HepG2 (cell line): ENCODE data around the gene BRI3BP. TPM values are rescaled to one million over a fixed set of nuclear protein-coding genes. Genes with fewer than 3 reads are reported as not detected.

ENCODE experiments used
- ATF2 ChIP-seq: sonication (generic); formaldehyde crosslinking; IDR thresholded peaks from 2 replicates; pipeline ENCODE4 v1.4.0; 2020; ENCODE audit warnings: missing genetic modification reagents
- CEBPB ChIP-seq: IDR thresholded peaks from 2 replicates; pipeline ENCODE4 v1.6.1; 2011; ENCODE audit warnings: low read depth, low read length, improper control_type of control experiment, borderline replicate concordance
- DZIP1 ChIP-seq: sonication (generic); formaldehyde crosslinking; IDR thresholded peaks from 2 replicates; pipeline ENCODE4 v1.5.0; 2020; ENCODE audit warnings: mild to moderate bottlenecking, missing genetic modification reagents
- FOXJ3 ChIP-seq: sonication (generic); formaldehyde crosslinking; IDR thresholded peaks from 2 replicates; pipeline ENCODE4 v1.4.0; 2020; ENCODE audit warnings: missing genetic modification reagents, mild to moderate bottlenecking, borderline replicate concordance
- IRF1 ChIP-seq: sonication (generic); formaldehyde crosslinking; IDR thresholded peaks from 2 replicates; pipeline ENCODE4 v1.4.0; 2020; ENCODE audit warnings: low read depth, mild to moderate bottlenecking, missing genetic modification reagents
- JUND ChIP-seq: sonication (generic); formaldehyde crosslinking; IDR thresholded peaks from 2 replicates; pipeline ENCODE4 v1.8.0; 2022; ENCODE audit warnings: mild to moderate bottlenecking, missing genetic modification reagents
- KDM4B ChIP-seq: sonication (generic); formaldehyde crosslinking; IDR thresholded peaks from 2 replicates; pipeline ENCODE4 v1.4.0; 2020; ENCODE audit warnings: missing genetic modification reagents
- KLF9 ChIP-seq: IDR thresholded peaks from 2 replicates; pipeline ENCODE4 v1.6.1; 2016; ENCODE audit warnings: low read depth
- MAFF ChIP-seq: IDR thresholded peaks from 2 replicates; pipeline ENCODE4 v1.6.1; 2011; ENCODE audit warnings: low read depth, low read length, improper control_type of control experiment
- MAFK ChIP-seq, 2 experiments: IDR thresholded peaks in 1 of 2; conservative IDR thresholded peaks in 1 of 2; 2 replicates each; pipeline ENCODE4 v1.6.1; 2011; ENCODE audit warnings: improper control_type of control experiment in 2 of 2, low read length in 2 of 2
- MYC ChIP-seq: sonication (generic); formaldehyde crosslinking; IDR thresholded peaks from 2 replicates; pipeline ENCODE4 v1.9.0; 2021; ENCODE audit warnings: missing genetic modification reagents, borderline replicate concordance
- RARG ChIP-seq: sonication (generic); formaldehyde crosslinking; IDR thresholded peaks from 2 replicates; pipeline ENCODE4 v1.4.0; 2020; ENCODE audit warnings: low read depth, mild to moderate bottlenecking, missing genetic modification reagents
- SSRP1 ChIP-seq: IDR thresholded peaks from 2 replicates; pipeline ENCODE4 v1.6.1; 2016; ENCODE audit warnings: control low read depth
- TBX2 ChIP-seq: sonication (generic); formaldehyde crosslinking; IDR thresholded peaks from 2 replicates; pipeline ENCODE4 v1.5.0; 2020; ENCODE audit warnings: missing genetic modification reagents, mild to moderate bottlenecking, borderline replicate concordance
- TFDP2 ChIP-seq: sonication (generic); formaldehyde crosslinking; IDR thresholded peaks from 2 replicates; pipeline ENCODE4 v1.4.0; 2020; ENCODE audit warnings: missing genetic modification reagents
- TRIM22 ChIP-seq: fragments of 450-650 bp; IDR thresholded peaks from 2 replicates; pipeline ENCODE4 v1.6.1; 2017
- TRIM24 ChIP-seq: sonication (generic); formaldehyde crosslinking; IDR thresholded peaks from 2 replicates; pipeline ENCODE4 v1.8.0; 2022; ENCODE audit warnings: mild to moderate bottlenecking, missing genetic modification reagents
- ZFP82 ChIP-seq: sonication (generic); formaldehyde crosslinking; IDR thresholded peaks from 2 replicates; pipeline ENCODE4 v1.5.1; 2020; ENCODE audit warnings: mild to moderate bottlenecking, missing genetic modification reagents, borderline replicate concordance
- ZNF207 ChIP-seq: fragments of 450-650 bp; IDR thresholded peaks from 2 replicates; pipeline ENCODE4 v1.6.1; 2016; ENCODE audit warnings: antibody characterized with exemption, borderline replicate concordance
- ZNF335 ChIP-seq: sonication (generic); formaldehyde crosslinking; IDR thresholded peaks from 2 replicates; pipeline ENCODE4 v1.4.0; 2020; ENCODE audit warnings: missing genetic modification reagents
- ZNF841 ChIP-seq: sonication (generic); formaldehyde crosslinking; IDR thresholded peaks from 2 replicates; pipeline ENCODE4 v1.8.1; 2023; ENCODE audit warnings: missing genetic modification reagents, borderline replicate concordance
- polyA plus RNA-seq, 8 experiments: library from polyadenylated mRNA; depleted of rRNA in 3 of 8; stranded (reverse) in 7 of 8; unstranded in 1 of 8; fragments of >200 nt; fragmentation: Illumina TruSeq in 4 of 8; extraction: Trizol in 4 of 8; gene quantifications; 2 replicates each; pipeline versions ENCODE4 v1.2.1 to v1.2.3, GENCODE V29; 2011 to 2016; ENCODE audit warnings: low read depth in 4 of 8, missing spikeins in 1 of 8, mixed read lengths in 1 of 8; ENCODE audit not compliant: insufficient read depth in 1 of 8
- total RNA-seq, 5 experiments: library from RNA; depleted of rRNA; stranded (reverse); fragments of >200 nt; fragmentation: Illumina TruSeq; extraction: Trizol; gene quantifications; 2 replicates each; pipeline ENCODE4 v1.2.3, GENCODE V29; 2016; ENCODE audit warnings: low read depth in 1 of 5

Gene BRI3BP
- total and polyA plus RNA-seq, 2 of the 13 experiments (the other 11 are each of a cell fraction or from before 2014, with no cell fraction given): 7.5 to 21.1 TPM

GRCh38 chr12:124992874-124993625 is 395 bp upstream of the BRI3BP start (continued):
- TF ChIP-seq FOXJ3 (no peak), IRF1 (CRISPR knock-in tag) (no peak), ZFP82 (CRISPR knock-in tag) (no peak), TRIM22 (no peak), TRIM24 (CRISPR knock-in tag) (no peak), ZNF207 (no peak), TBX2 (CRISPR knock-in tag) (no peak), ATF2 (no peak), SSRP1 (CRISPR knock-in tag) (peak; percentile 65; the same call in 1 of the 2 replicates), KLF9 (no peak), CEBPB (no peak), DZIP1 (CRISPR knock-in tag) (no peak), TFDP2 (CRISPR knock-in tag) (peak; percentile 94), RARG (CRISPR knock-in tag) (no peak), JUND (CRISPR knock-in tag) (no peak), MAFF (no peak), MYC (CRISPR knock-in tag) (no peak), MAFK (conservative IDR thresholded peaks at IDR 0.05 in 1 of 2, IDR thresholded peaks at IDR 0.05 in 1 of 2; ENCODE audit: low read length in 2 of 2) (no peak), KDM4B (CRISPR knock-in tag) (peak; percentile 40; the same call in 1 of the 2 replicates), ZNF841 (CRISPR knock-in tag) (no peak), ZNF335 (CRISPR knock-in tag) (no peak)
